Activated T-cell treated with anti-CD3 and anti-CD28 coated beads, Interleukin-2, amount 50 U/mL, for 72 hours (primary cell): ENCODE data around the gene LBH. TPM values are rescaled to one million over a fixed set of nuclear protein-coding genes. Genes with fewer than 3 reads are reported as not detected.
"Not testable (repeated sequence)": the region's sequence is repeated elsewhere in the genome, so short reads cannot be mapped to it uniquely, and the experiment has no call there.

Source experiments
- ATAC-seq, 2 donors: fragments of 150-1000 bp; cut with Tn5 transposase; replicated peaks in 1 of 2; 2 replicates each; pipeline ENCODE4 v1.10.0; 2021; ENCODE audit warnings: moderate library complexity in 2 of 2, mild to moderate bottlenecking in 1 of 2
- DNase-seq, 2 donors: peaks; one replicate each; pipeline ENCODE4 v3.0.0; 2021 to 2022; ENCODE audit warnings: mixed read lengths in 1 of 2
- H3K27ac Mint-ChIP-seq: one replicate; pipeline ENCODE4 v1.8.0; 2022; ENCODE audit warnings: mild to moderate bottlenecking, moderate library complexity, mixed read lengths
- H3K27me3 Mint-ChIP-seq: one replicate; pipeline ENCODE4 v1.8.0; 2022; ENCODE audit warnings: low read depth, mixed read lengths
- H3K36me3 Mint-ChIP-seq, 2 donors: one replicate each; pipeline ENCODE4 v1.8.0; 2022; ENCODE audit warnings: mixed read lengths in 2 of 2, mild to moderate bottlenecking in 1 of 2; ENCODE audit not compliant: insufficient read depth in 2 of 2
- H3K4me1 Mint-ChIP-seq: one replicate; pipeline ENCODE4 v1.8.0; 2022; ENCODE audit warnings: low read depth, mixed read lengths
- H3K4me3 Mint-ChIP-seq, 2 donors: one replicate each; pipeline ENCODE4 v1.8.0; 2022; ENCODE audit warnings: mild to moderate bottlenecking in 2 of 2, mixed read lengths in 2 of 2, moderate library complexity in 2 of 2
- H3K9me3 Mint-ChIP-seq, 2 donors: one replicate each; pipeline ENCODE4 v1.8.0; 2022; ENCODE audit warnings: mixed read lengths in 2 of 2
- total RNA-seq, 2 donors: library from RNA; stranded (reverse); gene quantifications; one replicate each; pipeline ENCODE4 v1.2.3, GENCODE V29; 2022

LBH gene
- total RNA-seq, 2 donors from 2014 or later, result 129 to 133 TPM

DNA sequence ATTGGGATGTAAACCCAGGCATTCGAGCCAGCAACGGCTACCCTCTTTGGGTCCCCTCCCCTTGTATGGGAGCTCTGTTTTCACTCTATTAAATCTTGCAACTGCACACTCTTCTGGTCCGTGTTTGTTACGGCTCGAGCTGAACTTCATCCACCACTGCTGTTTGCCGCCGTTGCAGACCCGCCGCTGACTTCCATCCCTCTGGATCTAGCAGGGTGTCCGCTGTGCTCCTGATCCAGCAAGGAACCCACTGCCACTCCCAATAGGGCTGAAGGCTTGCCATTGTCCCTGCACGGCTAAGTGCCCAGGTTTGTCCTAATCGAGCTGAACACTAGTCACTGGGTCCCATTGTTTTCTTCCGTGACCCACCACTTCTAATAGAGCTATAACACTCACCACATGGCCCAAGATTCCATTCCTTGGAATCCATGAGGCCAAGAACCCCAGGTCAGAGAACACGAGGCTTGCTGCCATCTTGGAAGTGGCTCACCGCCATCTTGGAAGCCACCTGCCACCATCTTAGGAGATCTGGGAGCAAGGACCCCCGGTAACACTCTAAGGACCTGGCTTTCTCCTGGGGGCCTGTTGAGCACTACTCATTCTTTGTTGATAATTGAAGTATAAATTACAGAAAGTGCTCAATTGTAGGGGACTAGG lies 37.9 kb downstream of the LBH start:
- Mint-ChIP-seq H3K4me1 (peaks cover 96% of the 10 kb centered on the region), H3K27ac (peak overlapping the region; percentile 58)
- not testable (repeated sequence) for DNase-seq, H3K4me3 Mint-ChIP-seq, ATAC-seq, H3K36me3 Mint-ChIP-seq, H3K27me3 Mint-ChIP-seq, H3K9me3 Mint-ChIP-seq

DNA sequence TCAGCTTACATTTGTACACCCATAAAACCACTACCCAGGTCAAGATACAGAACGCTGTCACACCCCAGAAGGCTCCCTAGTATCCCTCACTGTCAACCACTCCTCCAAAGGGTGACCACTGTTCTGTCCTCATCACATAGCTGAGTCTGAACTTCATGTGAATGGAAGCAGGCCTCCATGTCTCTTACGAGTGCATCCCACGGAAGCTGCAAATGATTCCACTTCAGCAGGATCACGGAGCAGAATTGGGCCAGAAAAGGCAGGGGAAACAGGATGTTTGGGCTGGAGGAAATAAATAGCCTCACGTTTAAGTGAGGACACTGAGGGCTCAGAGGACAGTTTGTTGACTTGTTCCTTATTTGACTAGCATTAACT lies 38.4 kb downstream of the LBH start:
- Mint-ChIP-seq H3K27me3 (no peaks in the 10 kb centered on the region), H3K36me3 (peaks cover 0 to 2% of the 10 kb centered on the region in 2 donors), H3K9me3 (peaks cover 0 to 2% of the 10 kb centered on the region in 2 donors), H3K4me1 (peaks cover 96% of the 10 kb centered on the region), H3K4me3 (no peak overlapping the region), H3K27ac (no peak overlapping the region)
- ATAC-seq, result no peak
- no peak for DNase-seq

DNA sequence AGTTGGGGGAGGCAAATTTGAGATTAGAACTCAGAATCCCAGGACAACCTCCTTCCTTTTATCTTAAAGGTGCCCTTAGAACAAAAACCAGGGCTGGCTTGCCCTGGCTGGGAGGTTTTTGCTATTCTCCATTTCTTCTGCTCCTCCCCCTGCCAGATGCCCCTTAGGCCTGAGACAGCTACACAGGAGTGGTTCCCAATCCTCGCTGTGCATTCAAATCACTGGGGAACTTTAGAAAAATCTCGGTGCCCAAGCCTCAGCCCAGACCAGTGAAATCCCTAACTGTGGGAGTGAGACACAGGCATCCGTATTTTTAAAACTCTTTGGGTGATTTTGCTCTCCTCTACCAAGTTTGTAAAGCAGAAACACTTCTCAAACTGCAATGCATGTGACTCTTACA lies 38.8 kb downstream of the LBH start:
- H3K9me3 Mint-ChIP-seq, result peaks cover 0 to 2% of the 10 kb centered on the region in 2 donors
- no peak for ATAC-seq

DNA sequence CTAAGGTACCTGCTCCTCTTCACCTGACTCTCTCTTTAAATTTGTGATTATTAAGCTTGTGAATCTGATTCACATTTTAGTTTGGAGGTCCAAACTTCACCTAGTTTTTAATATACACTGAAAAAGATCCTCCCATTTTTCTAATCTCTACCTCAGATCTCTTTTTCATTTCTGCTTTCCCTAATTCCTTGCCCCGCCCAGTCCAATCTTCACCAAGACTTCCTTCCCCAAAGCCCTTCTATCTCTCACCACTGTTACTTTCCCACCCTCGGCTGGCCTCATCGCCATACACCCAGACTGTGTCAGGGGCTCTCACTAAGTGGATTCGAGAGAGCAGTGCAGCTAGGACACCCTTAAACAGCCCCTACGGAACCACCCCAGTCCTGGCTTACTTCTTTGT lies 40.0 kb downstream of the LBH start:
- Mint-ChIP-seq H3K9me3 (peaks cover 0 to 2% of the 10 kb centered on the region in 2 donors), H3K4me1 (peaks cover 88% of the 10 kb centered on the region), H3K27ac (peak overlapping the region; percentile 52), H3K27me3 (no peaks in the 10 kb centered on the region), H3K36me3 (peaks cover 0 to 2% of the 10 kb centered on the region in 2 donors), H3K4me3 (no peak overlapping the region)
- DNase-seq (no peak), ATAC-seq (no peak)

More for the DNA sequence above, 38.8 kb downstream of the LBH start:
- peaks cover 94% of the 10 kb centered on the region for H3K4me1 Mint-ChIP-seq
- H3K4me3 Mint-ChIP-seq, result no peak overlapping the region
- no peaks in the 10 kb centered on the region for H3K27me3 Mint-ChIP-seq
- no peak overlapping the region for H3K27ac Mint-ChIP-seq
- DNase-seq, result no peak
- H3K36me3 Mint-ChIP-seq, result peaks cover 0 to 2% of the 10 kb centered on the region in 2 donors

DNA sequence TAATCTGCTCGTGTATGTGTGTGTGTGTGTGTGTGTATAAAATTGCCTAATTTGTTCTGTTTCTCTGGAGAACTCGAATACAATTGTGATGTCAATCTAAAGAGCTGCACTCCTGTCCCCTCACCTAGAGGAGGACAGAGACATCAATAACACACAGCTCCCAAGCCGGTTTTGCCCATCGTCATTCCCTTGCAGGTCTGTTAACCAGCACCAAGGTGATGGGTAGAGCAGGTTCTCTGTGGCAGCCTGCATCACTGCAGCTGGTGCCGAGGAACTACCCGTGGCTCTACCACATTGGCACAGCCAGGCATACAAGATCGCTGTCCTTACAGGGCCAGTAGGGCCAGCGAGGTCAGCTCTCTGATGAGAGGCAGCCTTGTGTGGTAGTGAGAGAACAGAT lies 41.0 kb downstream of the LBH start:
- H3K27ac Mint-ChIP-seq, result no peak overlapping the region

DNA sequence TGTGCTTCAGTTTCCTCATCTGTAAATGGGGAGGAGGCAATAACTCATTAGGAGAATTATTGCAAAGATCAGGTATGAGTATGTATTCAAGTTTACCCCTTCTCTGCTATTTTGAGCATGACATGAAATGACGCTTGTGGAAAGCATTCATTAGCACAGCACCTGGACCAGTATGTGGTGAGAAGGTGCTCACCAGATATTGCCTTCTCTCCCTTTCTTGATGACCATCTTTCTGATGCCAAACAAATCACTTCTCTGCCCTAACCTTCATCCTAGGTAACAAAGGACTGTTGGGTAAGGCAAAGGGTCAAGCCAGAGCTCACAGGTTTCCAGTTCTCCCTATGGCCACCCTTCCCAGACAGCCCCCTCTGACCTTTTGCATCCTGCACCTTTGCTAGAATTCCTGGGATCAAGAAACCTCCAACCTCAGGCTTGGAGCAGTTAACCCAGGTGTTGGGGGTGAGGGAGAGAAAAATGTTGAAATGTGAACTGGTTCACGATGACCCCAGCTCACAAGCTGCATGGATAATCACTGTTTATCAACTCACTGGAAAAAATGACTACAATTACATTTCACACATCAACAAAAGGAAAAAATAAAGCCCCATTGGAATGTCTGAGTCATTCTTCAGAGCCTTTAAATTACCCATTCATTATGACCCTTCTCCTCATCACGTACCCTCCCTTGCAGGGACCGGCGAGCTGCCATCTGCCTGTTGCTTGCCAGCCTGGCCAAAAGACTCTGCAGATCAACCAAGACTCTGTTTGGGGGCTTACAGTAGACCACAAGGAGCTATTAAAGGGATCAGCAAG lies 41.6 kb downstream of the LBH start:
- no peaks in the 10 kb centered on the region for H3K27me3 Mint-ChIP-seq
- H3K9me3 Mint-ChIP-seq, result peaks cover 0 to 2% of the 10 kb centered on the region in 2 donors
- ATAC-seq (peak; percentile 57 to 59), DNase-seq (peak; percentile 35 to 64)
- H3K4me3 Mint-ChIP-seq, result peak overlapping the region; percentile 39 to 74
- H3K36me3 Mint-ChIP-seq, result peaks cover 0 to 2% of the 10 kb centered on the region in 2 donors
- H3K4me1 Mint-ChIP-seq, result peaks cover 86% of the 10 kb centered on the region
- peak overlapping the region; percentile 95 for H3K27ac Mint-ChIP-seq

More for the DNA sequence above, 41.0 kb downstream of the LBH start:
- Mint-ChIP-seq H3K4me1 (peaks cover 88% of the 10 kb centered on the region), H3K9me3 (peaks cover 0 to 2% of the 10 kb centered on the region in 2 donors), H3K4me3 (peak overlapping the region in 1 of 2 donors; percentile 74), H3K36me3 (peaks cover 0 to 2% of the 10 kb centered on the region in 2 donors), H3K27me3 (no peaks in the 10 kb centered on the region)
- ATAC-seq, result no peak
- DNase-seq, result no peak

DNA sequence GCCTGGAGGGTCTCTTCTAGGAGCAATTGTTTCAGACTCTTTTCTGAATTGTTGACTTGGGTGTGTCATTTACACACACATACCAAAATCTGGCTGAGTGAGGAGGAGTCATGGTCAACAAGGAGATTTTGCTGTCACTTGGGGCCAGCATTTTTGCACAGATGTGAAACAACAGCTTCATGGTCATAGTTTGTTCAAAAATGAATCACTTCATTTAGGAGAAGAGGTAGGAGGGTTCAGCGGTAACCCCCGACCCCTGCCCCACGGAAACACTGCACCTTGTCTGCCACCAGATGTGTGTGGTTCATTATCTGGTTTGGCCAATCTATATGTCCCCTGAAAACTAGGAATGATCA lies 42.2 kb downstream of the LBH start:
- Mint-ChIP-seq H3K9me3 (peaks cover 0 to 2% of the 10 kb centered on the region in 2 donors), H3K4me3 (peak overlapping the region; percentile 39 to 74), H3K27me3 (no peaks in the 10 kb centered on the region), H3K27ac (peak overlapping the region; percentile 95), H3K4me1 (peaks cover 86% of the 10 kb centered on the region), H3K36me3 (peaks cover 0 to 2% of the 10 kb centered on the region in 2 donors)
- peak; percentile 55 to 63 for ATAC-seq
- DNase-seq, result peak; percentile 44 to 59

DNA sequence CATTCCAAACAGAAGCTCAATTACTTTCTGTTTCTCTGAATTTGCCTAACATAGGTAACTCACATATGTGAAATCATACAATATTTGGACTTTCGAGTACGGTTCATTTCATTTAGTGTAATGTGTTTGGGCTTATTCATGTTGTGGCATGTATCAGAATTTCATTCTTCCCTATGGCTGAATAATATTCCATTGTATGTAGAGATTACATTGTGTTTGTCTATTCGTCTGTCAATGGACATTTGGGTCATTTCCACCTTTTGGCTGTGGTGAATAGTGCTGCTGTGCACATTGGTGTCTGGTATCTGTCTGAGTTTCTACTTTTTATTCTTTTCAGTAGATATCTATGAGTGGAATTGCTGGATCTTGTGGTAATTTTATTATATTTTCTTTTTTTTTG lies 43.9 kb downstream of the LBH start:
- H3K36me3 Mint-ChIP-seq, result no peaks in the 10 kb centered on the region
- peaks cover 0 to 3% of the 10 kb centered on the region in 2 donors for H3K9me3 Mint-ChIP-seq
- peak overlapping the region; percentile 22 for H3K27ac Mint-ChIP-seq
- ATAC-seq (no peak), DNase-seq (no peak)
- H3K4me3 Mint-ChIP-seq, result no peak overlapping the region
- H3K27me3 Mint-ChIP-seq, result no peaks in the 10 kb centered on the region
- peaks cover 75% of the 10 kb centered on the region for H3K4me1 Mint-ChIP-seq

DNA sequence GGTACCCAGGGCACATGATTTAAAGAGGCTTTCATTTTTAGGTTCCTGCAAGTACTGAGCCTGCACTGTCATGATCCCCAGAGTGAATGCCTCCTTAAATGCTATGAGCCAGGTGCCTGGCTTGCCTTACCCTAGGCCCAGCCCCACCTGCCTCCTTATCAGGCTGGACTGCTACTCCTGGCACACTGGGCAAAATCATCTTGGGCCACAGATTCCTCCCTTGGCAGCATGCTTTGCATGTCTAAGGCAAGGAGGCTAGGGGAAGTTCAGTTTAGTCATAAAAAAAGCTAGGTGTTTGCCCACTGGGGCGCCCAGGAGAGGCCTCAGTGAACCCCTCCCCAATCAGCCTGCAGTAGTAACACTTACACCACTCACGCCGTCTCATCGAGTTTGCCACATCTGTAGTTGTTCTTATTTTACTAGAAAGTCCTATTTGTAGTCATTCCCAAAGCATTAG lies 45.1 kb downstream of the LBH start:
- ATAC-seq, result peak; percentile 82
- peak overlapping the region; percentile 39 to 54 for H3K4me3 Mint-ChIP-seq
- peak; percentile 61 to 70 for DNase-seq
- no peaks in the 10 kb centered on the region for H3K27me3 Mint-ChIP-seq
- H3K4me1 Mint-ChIP-seq, result peaks cover 66% of the 10 kb centered on the region
- H3K9me3 Mint-ChIP-seq, result peaks cover 0 to 3% of the 10 kb centered on the region in 2 donors
- no peaks in the 10 kb centered on the region for H3K36me3 Mint-ChIP-seq
- no peak overlapping the region for H3K27ac Mint-ChIP-seq

DNA sequence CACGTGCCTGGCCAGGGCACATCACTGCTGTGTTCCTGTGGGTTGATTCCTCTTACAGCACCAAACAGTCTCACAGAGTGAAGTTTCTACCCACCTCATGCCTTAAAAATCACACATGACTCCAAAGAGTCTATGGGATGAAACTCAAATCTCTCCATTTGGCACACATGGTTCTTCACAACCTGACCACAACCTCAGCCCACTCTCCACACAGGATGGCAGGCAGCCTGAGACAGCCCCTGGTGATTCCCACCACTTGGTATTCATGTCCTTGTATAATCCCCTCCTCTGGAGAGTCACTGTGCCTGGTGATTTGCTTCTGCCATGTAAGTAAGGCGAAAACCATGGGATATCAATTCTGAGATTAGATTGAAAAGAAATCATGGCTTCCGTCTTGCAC lies 46.2 kb downstream of the LBH start:
- no peaks in the 10 kb centered on the region for H3K27me3 Mint-ChIP-seq
- peak overlapping the region; percentile 13 to 22 for H3K4me3 Mint-ChIP-seq
- H3K9me3 Mint-ChIP-seq, result peaks cover 0 to 3% of the 10 kb centered on the region in 2 donors
- ATAC-seq (no peak), DNase-seq (no peak)
- H3K36me3 Mint-ChIP-seq, result no peaks in the 10 kb centered on the region
- H3K4me1 Mint-ChIP-seq, result peaks cover 56% of the 10 kb centered on the region
- no peak overlapping the region for H3K27ac Mint-ChIP-seq

DNA sequence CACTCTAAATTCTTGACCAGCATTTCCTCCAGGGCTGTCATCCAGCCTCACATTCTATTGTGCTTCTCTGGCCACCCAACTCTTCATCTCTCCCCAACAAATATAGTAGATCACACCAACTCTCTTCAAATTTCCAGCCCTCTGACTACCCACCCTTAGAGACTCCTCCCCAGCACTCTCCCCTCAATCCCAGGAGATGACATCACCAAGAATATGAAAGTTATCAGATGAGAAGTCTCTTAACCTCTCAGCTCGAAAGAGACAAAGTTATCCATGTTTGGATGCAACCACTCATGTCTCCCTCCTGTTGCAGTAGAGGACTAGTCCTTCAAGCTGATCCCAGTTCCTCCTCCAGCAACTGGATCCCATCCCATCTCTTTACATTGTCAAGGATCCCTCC lies 47.1 kb downstream of the LBH start:
- no peak overlapping the region for H3K4me3 Mint-ChIP-seq
- no peaks in the 10 kb centered on the region for H3K36me3 Mint-ChIP-seq
- peaks cover 47% of the 10 kb centered on the region for H3K4me1 Mint-ChIP-seq
- no peak overlapping the region for H3K27ac Mint-ChIP-seq
- peaks cover 0 to 3% of the 10 kb centered on the region in 2 donors for H3K9me3 Mint-ChIP-seq
- DNase-seq (no peak), ATAC-seq (no peak)
- H3K27me3 Mint-ChIP-seq, result no peaks in the 10 kb centered on the region

DNA sequence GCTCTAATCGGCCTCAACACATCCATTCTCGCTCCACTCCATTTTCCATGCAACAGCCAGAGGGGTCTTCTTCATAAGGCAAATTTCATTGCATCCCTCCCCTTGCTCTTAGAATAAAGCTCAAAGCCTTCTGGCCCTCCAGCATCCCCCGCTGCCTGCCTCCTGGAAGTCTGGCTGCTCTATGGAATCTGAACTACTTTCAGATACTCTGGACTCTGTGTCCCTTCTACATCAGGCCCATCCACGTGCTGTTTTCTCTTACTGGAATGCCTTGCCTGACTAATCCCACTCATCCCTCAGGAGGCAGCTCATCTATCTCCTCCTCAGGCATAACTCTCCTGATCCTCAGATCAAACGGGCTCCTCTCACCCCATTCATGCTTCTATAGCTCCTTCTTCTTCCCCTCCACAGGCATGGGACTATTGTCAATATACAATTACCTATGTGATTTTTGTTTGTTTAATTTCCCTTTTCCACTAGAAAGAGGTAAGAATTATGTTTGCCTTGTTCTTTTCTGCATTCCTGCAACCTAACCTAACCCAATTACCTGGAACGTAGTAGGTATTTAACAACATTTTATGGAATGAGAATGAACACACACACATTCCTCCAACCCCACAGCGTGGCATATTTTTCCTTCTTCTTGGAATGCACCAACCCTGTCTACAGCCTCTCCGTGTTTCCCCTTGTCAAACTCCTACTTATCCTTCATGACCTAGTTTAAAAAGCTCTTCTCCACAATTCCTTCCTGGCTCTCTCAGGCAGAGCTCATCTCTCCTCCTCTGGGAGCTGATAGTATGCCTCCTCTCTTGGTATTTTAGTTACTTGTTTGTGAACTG lies 49.5 kb downstream of the LBH start:
- no peak for DNase-seq
- Mint-ChIP-seq H3K9me3 (peaks cover 0 to 3% of the 10 kb centered on the region in 2 donors), H3K4me1 (peaks cover 32% of the 10 kb centered on the region), H3K27ac (no peak overlapping the region), H3K36me3 (no peaks in the 10 kb centered on the region), H3K27me3 (no peaks in the 10 kb centered on the region), H3K4me3 (no peak overlapping the region)
- no peak for ATAC-seq

DNA sequence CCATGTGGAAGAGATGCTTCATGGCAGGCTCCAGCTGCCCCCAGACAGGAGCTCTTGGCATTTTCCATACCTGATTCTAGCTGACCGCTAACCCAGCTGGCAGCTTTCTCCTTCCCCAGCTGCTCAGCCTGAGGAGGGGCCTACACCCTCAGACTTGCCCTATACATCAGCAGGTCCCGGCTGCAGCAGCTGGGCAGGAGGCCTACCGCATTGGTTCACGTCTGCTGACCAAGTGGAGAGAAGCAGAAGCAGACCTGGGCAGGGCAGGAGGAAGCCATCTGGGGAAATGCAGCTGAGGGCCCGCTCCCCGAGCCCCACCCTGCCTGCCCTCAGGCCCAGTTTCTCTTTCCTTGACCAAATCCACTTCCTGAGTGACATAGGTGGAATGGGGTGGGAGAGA lies 50.7 kb downstream of the LBH start:
- ATAC-seq (no peak), DNase-seq (no peak)
- Mint-ChIP-seq H3K27me3 (no peaks in the 10 kb centered on the region), H3K4me3 (no peak overlapping the region), H3K4me1 (peaks cover 25% of the 10 kb centered on the region), H3K36me3 (no peaks in the 10 kb centered on the region), H3K27ac (no peak overlapping the region), H3K9me3 (peaks cover 0 to 3% of the 10 kb centered on the region in 2 donors)
